H1 (cell line): ENCODE results near the gene RNF2. TPM values are rescaled to one million over a fixed set of nuclear protein-coding genes. Genes with fewer than 3 reads are reported as not detected.

Source experiments
- CBX5 ChIP-seq: fragments of 300-800, 300-1000 bp; sonication (generic); IDR thresholded peaks from 2 replicates; pipeline ENCODE4 v1.7.1; 2016; ENCODE audit warnings: antibody characterized with exemption, low read length, low read depth
- SAP30 ChIP-seq: fragments of 300-600 bp; sonication (generic); IDR thresholded peaks from 2 replicates; pipeline ENCODE4 v1.7.1; 2012; ENCODE audit warnings: low read length, moderate library complexity, mild to moderate bottlenecking, inconsistent platforms; ENCODE audit not compliant: insufficient read depth, insufficient replicate concordance
- polyA plus RNA-seq, 7 experiments: library from polyadenylated mRNA; depleted of rRNA in 3 of 7; stranded (reverse) in 5 of 7; unstranded in 2 of 7; fragments of >200 nt in 5 of 7; fragments of 200-250 nt in 2 of 7; gene quantifications; 1 replicate in 5 of 7; 2 replicates in 1 of 7; 4 replicates in 1 of 7; pipeline versions ENCODE4 v1.2.1 to v1.2.3, GENCODE V29; 2011 to 2013; ENCODE audit warnings: missing spikeins in 2 of 7, mixed read lengths in 2 of 7
- total RNA-seq: library from RNA; stranded (reverse); fragmentation: NEBNext Ultra II Directional; extraction: Animal tissue kit (Norgen Biotek cat#: 25700); gene quantifications from 2 replicates; pipeline ENCODE4 v1.2.1, GENCODE V29; 2021

The RNF2 gene
- total and polyA plus RNA-seq, 2 of the 8 experiments (the other 6 are each of a cell fraction or from before 2014, with no cell fraction given) = 28.9 to 58.9 TPM

DNA sequence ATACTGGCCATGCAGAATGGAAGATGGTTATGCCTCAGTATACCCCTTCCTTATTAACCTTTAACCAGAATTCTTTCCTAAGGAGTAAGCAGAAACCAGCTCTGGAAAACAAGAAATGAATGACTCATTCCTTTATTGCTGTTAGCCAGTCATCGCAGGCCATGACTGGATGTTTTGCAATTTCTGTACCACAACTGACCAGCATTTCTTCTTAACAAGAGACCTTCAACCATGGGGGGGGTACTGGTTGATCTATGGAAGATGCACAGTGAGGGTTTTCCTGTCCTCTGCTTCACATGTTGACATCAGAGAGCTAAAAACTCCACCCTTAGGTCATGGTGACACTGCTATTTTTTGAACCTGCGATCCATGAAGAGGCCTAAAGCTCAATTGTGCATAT, 28.0 kb upstream of the RNF2 start (continued):
- TF ChIP-seq SAP30 (no peak), CBX5 (no peak)
